ENCODE results near the gene ZBTB7C. TPM values are rescaled to one million over a fixed set of nuclear protein-coding genes. Genes with fewer than 3 reads are reported as not detected.

Gene ZBTB7C
- total RNA-seq, 1 donor from 2014 or later: 1.1 TPM

GRCh38 chr18:47992976-47993375, 416.2 kb downstream of the ZBTB7C start:
- Histone ChIP-seq H3K4me3 (ENCODE audit: low read depth, low read length) (no peak overlapping the region), H3K36me3 (ENCODE audit: control insufficient read depth, insufficient read depth, low read length) (no peaks in the 10 kb centered on the region), H3K27me3 (ENCODE audit: control insufficient read depth, insufficient read depth, low read length) (no peaks in the 10 kb centered on the region)
- DNase-seq (ENCODE audit: low read depth): no peak
- TF ChIP-seq, protein P1, sequence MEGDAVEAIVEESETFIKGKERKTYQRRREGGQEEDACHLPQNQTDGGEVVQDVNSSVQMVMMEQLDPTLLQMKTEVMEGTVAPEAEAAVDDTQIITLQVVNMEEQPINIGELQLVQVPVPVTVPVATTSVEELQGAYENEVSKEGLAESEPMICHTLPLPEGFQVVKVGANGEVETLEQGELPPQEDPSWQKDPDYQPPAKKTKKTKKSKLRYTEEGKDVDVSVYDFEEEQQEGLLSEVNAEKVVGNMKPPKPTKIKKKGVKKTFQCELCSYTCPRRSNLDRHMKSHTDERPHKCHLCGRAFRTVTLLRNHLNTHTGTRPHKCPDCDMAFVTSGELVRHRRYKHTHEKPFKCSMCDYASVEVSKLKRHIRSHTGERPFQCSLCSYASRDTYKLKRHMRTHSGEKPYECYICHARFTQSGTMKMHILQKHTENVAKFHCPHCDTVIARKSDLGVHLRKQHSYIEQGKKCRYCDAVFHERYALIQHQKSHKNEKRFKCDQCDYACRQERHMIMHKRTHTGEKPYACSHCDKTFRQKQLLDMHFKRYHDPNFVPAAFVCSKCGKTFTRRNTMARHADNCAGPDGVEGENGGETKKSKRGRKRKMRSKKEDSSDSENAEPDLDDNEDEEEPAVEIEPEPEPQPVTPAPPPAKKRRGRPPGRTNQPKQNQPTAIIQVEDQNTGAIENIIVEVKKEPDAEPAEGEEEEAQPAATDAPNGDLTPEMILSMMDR (IDR thresholded peaks at IDR 0.05; ENCODE audit: insufficient read depth, low read length, poor library complexity, severe bottlenecking): no peak

GRCh38 chr18:47992266-47992665, 416.9 kb downstream of the ZBTB7C start:
- H3K36me3 ChIP-seq (ENCODE audit: control insufficient read depth, insufficient read depth, low read length): no peaks in the 10 kb centered on the region
- no peaks in the 10 kb centered on the region for H3K27me3 ChIP-seq (ENCODE audit: control insufficient read depth, insufficient read depth, low read length)
- H3K4me3 ChIP-seq (ENCODE audit: low read depth, low read length): no peak overlapping the region
- no peak for DNase-seq (ENCODE audit: low read depth)
- TF ChIP-seq, protein P1 (IDR thresholded peaks at IDR 0.05; ENCODE audit: insufficient read depth, low read length, poor library complexity, severe bottlenecking): no peak

GRCh38 chr18:47990981-47991380, 418.2 kb downstream of the ZBTB7C start:
- TF ChIP-seq, protein P1 (IDR thresholded peaks at IDR 0.05; ENCODE audit: insufficient read depth, low read length, poor library complexity, severe bottlenecking): no peak
- Histone ChIP-seq H3K4me3 (ENCODE audit: low read depth, low read length) (no peak overlapping the region), H3K36me3 (ENCODE audit: control insufficient read depth, insufficient read depth, low read length) (no peaks in the 10 kb centered on the region), H3K27me3 (ENCODE audit: control insufficient read depth, insufficient read depth, low read length) (no peaks in the 10 kb centered on the region)
- no peak for DNase-seq (ENCODE audit: low read depth)

- TF ChIP-seq, protein P1 (IDR thresholded peaks at IDR 0.05; ENCODE audit: insufficient read depth, low read length, poor library complexity, severe bottlenecking): no peak
- no peak for DNase-seq (ENCODE audit: low read depth)
- no peaks in the 10 kb centered on the region for H3K36me3 ChIP-seq (ENCODE audit: control insufficient read depth, insufficient read depth, low read length)
- H3K4me3 ChIP-seq (ENCODE audit: low read depth, low read length): no peak overlapping the region
- no peaks in the 10 kb centered on the region for H3K27me3 ChIP-seq (ENCODE audit: control insufficient read depth, insufficient read depth, low read length)
These were observed 421.8 kb downstream of the ZBTB7C start for GRCh38 chr18:47987388-47987699.

GRCh38 chr18:47986620-47987387, 422.4 kb downstream of the ZBTB7C start:
- no peak for DNase-seq (ENCODE audit: low read depth)
- Histone ChIP-seq H3K27me3 (ENCODE audit: control insufficient read depth, insufficient read depth, low read length) (no peaks in the 10 kb centered on the region), H3K4me3 (ENCODE audit: low read depth, low read length) (no peak overlapping the region), H3K36me3 (ENCODE audit: control insufficient read depth, insufficient read depth, low read length) (no peaks in the 10 kb centered on the region)
- TF ChIP-seq, protein P1 (IDR thresholded peaks at IDR 0.05; ENCODE audit: insufficient read depth, low read length, poor library complexity, severe bottlenecking): no peak

GRCh38 chr18:47985866-47986265, 423.3 kb downstream of the ZBTB7C start:
- TF ChIP-seq, protein P1 (IDR thresholded peaks at IDR 0.05; ENCODE audit: insufficient read depth, low read length, poor library complexity, severe bottlenecking): no peak
- no peaks in the 10 kb centered on the region for H3K36me3 ChIP-seq (ENCODE audit: control insufficient read depth, insufficient read depth, low read length)
- H3K4me3 ChIP-seq (ENCODE audit: low read depth, low read length): no peak overlapping the region
- no peaks in the 10 kb centered on the region for H3K27me3 ChIP-seq (ENCODE audit: control insufficient read depth, insufficient read depth, low read length)
- no peak for DNase-seq (ENCODE audit: low read depth)

All from kidney epithelial cell (primary cell).